GM21737 (cell line): ENCODE measurements around the gene ARSB.

Source experiments
- ATAC-seq: cut with Tn5 transposase; IDR thresholded peaks from one replicate; pipeline ENCODE4 v1.9.1; 2021; ENCODE audit warnings: mild to moderate bottlenecking, moderate library complexity; ENCODE audit not compliant: unreplicated experiment

Gene ARSB

DNA sequence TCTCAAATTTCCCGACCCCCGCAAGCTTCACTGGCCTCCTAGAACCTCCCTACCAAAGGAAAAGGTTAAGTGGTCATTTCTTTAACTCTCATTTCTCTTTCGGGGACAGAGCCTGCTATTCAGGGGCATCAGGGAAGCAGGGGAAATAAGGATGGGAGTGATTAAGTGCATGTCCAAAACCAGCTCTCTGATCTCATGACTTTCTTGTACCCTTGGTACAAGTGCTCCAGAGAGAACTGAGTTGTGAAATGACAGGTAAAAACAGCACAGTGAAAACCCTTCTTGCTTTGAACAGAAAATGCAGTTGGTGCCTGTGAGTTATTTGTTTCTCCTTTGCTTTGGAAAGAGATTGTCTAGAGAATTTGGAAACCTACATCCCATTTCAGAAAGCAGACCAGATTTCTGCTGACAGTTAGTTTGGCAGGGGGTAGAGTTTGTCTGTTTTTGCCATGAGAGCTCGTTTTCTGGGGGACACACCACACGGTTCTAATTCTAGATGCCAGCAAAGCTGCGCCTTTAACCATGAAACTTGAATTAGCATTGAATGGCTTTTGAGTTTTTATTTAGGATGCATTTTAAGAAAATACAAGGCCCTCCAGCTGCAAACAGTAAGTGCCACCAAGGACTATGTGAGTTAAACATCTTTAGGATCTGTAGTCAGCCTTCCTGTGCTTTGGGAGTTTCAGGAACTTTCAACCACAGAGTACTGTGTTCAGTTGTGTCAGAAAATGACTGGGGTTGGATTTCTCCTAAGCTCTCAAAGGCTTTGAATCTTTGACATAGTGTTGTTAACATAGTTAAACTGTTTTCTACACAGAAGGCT, 174.8 kb downstream of the ARSB start:
- ATAC-seq: no peak

DNA sequence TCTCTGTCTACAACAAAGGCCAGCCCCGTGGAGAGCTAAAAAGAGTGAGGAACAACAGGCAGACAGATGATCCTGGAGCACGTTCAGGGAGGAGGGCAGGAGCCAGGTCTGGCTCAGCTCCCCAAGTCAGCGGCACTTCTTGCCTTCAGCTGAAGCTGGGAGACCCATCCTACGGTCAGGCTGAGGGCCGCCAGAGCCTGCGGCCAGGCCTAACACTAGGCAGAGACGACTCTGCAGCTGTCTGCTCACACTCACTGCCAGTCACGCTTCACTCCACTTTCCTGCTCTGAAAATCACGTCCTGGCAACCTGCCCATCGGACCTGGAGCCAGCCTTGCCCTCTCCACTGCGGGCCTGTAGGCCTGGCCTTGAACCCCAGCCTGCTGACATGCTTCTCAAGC, 175.7 kb downstream of the ARSB start:
- no peak for ATAC-seq

DNA sequence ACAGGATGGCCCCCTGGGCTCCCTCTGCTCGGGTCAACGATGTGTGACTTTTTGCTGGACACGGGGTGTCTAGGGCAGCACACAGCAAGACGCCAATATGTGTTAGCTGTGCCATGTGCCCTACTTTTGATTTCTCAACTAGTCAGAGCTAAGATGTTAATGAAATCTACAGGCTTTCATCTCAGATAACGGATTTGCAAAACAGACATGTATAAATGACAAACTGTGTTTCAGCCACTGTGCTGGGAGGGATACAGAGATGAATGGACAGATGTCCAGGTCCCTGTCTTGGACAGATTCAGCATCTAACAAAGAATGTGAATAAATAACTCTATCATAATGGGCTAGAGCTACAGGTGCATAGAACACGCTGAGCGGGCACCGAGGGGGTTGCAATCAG, 176.3 kb downstream of the ARSB start:
- ATAC-seq: no peak

DNA sequence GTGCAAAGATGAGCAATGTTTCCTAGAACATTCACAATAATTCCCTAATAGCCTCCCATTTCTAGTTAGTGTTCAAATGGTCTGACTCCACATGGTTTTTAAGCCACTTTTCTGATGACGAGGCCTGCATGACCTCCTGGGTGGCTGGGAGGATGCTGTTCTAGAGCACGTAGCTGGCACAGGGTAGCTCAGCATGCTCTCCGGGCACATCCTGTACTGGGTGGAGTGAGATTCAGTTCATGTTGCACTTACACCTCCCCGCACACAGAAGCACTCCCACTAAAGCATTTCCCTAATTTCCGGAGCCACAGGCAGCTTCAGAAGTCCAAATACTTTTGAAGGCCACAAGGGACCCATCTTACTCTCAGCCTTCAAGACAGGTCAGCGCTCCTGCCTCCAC, 176.7 kb downstream of the ARSB start:
- no peak for ATAC-seq

DNA sequence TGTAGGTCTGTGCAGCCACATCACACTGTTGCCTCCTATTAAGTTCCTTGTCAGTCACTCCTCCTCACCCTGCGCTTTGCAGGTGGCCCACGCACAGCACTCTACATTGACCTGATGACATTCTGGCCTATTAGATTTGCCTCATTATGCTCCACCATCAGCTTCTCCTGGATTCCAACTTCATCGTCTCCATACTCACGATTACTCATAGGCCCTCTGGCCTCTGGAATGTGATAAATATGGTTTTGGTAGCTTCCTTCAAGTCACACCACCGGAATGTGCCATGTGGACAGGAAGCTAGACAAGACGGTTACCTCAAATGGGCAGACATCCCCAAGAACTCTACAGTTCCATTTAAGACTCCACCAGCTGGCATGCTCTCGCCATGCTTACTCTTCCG, 178.6 kb downstream of the ARSB start:
- ATAC-seq: no peak

- no peak for ATAC-seq
Observed at GRCh38 chr5:78805474-78806124, 179.5 kb downstream of the ARSB start.

- ATAC-seq: no peak
Observed at GRCh38 chr5:78804995-78805394, 180.1 kb downstream of the ARSB start.

- no peak for ATAC-seq
Observed at GRCh38 chr5:78803941-78804340, 181.2 kb downstream of the ARSB start.

- no peak for ATAC-seq
Observed at GRCh38 chr5:78803353-78803752, 181.8 kb downstream of the ARSB start.

DNA sequence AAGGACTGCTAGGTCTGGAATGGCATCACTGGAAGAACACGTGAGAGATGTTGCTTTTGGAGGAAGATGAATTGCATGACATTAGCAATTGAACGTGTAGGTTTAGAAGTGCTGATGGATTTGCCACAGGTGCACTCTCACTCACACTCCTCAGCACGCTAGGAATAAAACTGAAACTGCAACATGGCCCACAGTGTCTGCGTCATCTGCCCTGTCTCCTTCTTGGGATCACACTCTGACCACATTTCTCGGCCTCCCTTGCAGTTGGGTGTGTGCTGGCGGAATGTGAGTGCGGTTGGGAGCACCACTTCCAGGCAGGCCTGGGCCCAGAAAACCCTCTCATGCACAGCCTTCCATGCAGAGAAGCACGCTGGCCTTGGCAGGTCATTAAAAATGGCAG, 183.7 kb downstream of the ARSB start:
- ATAC-seq: no peak

- no peak for ATAC-seq
Observed at GRCh38 chr5:78799266-78800017, 185.7 kb downstream of the ARSB start.

GRCh38 chr5:78798673-78799029, 186.5 kb downstream of the ARSB start:
- ATAC-seq: no peak

- ATAC-seq: no peak
Observed at GRCh38 chr5:78797936-78798672, 187.0 kb downstream of the ARSB start.

DNA sequence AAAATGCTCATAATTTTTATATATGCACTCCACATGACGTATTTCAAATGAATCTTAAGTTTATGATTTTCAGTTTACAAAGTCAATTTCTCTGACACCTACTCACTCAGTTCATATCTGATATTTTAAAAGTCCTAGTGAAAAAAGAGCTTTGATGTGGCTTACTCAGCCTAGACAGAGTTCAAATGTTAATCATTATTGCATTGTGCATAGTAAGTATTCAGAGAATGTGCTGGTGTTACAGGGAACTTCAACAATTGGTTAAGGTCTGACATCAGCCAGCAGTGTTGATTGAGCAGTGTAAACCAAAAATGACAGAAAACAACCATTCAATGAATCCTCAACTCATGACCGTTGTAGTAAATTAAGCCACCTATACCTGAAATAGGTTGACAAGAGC, 189.4 kb downstream of the ARSB start:
- no peak for ATAC-seq

- no peak for ATAC-seq
Observed at GRCh38 chr5:78794693-78795215, 190.4 kb downstream of the ARSB start.

GRCh38 chr5:78793907-78794662, 191.0 kb downstream of the ARSB start:
- ATAC-seq: no peak

GRCh38 chr5:78792345-78793055, 192.6 kb downstream of the ARSB start:
- ATAC-seq: no peak

GRCh38 chr5:78791501-78792100, 193.5 kb downstream of the ARSB start:
- no peak for ATAC-seq

GRCh38 chr5:78787783-78788182, 197.3 kb downstream of the ARSB start:
- ATAC-seq: no peak
